H7 (cell line): ENCODE results near the gene BHMT. TPM values are rescaled to one million over a fixed set of nuclear protein-coding genes. Genes with fewer than 3 reads are reported as not detected.
"Not testable (repeated sequence)": the region's sequence is repeated elsewhere in the genome, so short reads cannot be mapped to it uniquely, and the experiment has no call there.

Source experiments
- DNase-seq: peaks from one replicate; pipeline ENCODE4 v3.0.0; 2012
- H3K27me3 ChIP-seq: 2 replicates; pipeline ENCODE4 v1.6.0; 2011; ENCODE audit warnings: mild to moderate bottlenecking, low read length; ENCODE audit not compliant: control insufficient read depth, insufficient read depth
- H3K36me3 ChIP-seq: replicated peaks from 2 replicates; pipeline ENCODE4 v1.5.1; 2011; ENCODE audit warnings: low read length; ENCODE audit not compliant: control insufficient read depth, insufficient read depth
- H3K4me3 ChIP-seq: 2 replicates; pipeline ENCODE4 v1.5.1; 2011; ENCODE audit warnings: low read depth, mild to moderate bottlenecking, control low read depth, low read length, moderate library complexity; ENCODE audit not compliant: insufficient read depth
- total RNA-seq: library from RNA; depleted of rRNA; stranded (reverse); fragments of >200 nt; shearing (Covaris generic); gene quantifications from 2 replicates; pipeline ENCODE4 v1.2.3, GENCODE V29; 2014

The BHMT gene
- total RNA-seq, 1 experiment from 2014 or later, result 0.28 TPM

- Histone ChIP-seq H3K27me3 (no peaks in the 10 kb centered on the region), H3K4me3 (no peak overlapping the region), H3K36me3 (no peaks in the 10 kb centered on the region)
- DNase-seq, result no peak
Observed at GRCh38 chr5:79135790-79136553, 24.4 kb downstream of the BHMT start.

- no peak for DNase-seq
- Histone ChIP-seq H3K4me3 (no peak overlapping the region), H3K36me3 (no peaks in the 10 kb centered on the region), H3K27me3 (no peaks in the 10 kb centered on the region)
Observed at GRCh38 chr5:79136618-79137017, 25.0 kb downstream of the BHMT start.

GRCh38 chr5:79140553-79140952 lies 28.9 kb downstream of the BHMT start:
- no peak for DNase-seq
- Histone ChIP-seq H3K36me3 (no peaks in the 10 kb centered on the region), H3K27me3 (no peaks in the 10 kb centered on the region), H3K4me3 (no peak overlapping the region)

GRCh38 chr5:79143684-79144379 lies 32.2 kb downstream of the BHMT start:
- no peak for DNase-seq
- Histone ChIP-seq H3K27me3 (no peaks in the 10 kb centered on the region), H3K4me3 (no peak overlapping the region), H3K36me3 (no peaks in the 10 kb centered on the region)

- DNase-seq, result no peak
- H3K36me3 ChIP-seq, result no peaks in the 10 kb centered on the region
- no peaks in the 10 kb centered on the region for H3K27me3 ChIP-seq
- H3K4me3 ChIP-seq, result no peak overlapping the region
Observed at GRCh38 chr5:79147076-79147475, 35.5 kb downstream of the BHMT start.

GRCh38 chr5:79149433-79149832 lies 37.8 kb downstream of the BHMT start:
- no peak for DNase-seq
- Histone ChIP-seq H3K27me3 (no peaks in the 10 kb centered on the region), H3K4me3 (no peak overlapping the region), H3K36me3 (no peaks in the 10 kb centered on the region)

- Histone ChIP-seq H3K27me3 (no peaks in the 10 kb centered on the region), H3K4me3 (no peak overlapping the region), H3K36me3 (no peaks in the 10 kb centered on the region)
- no peak for DNase-seq
Observed at GRCh38 chr5:79151942-79152671, 40.5 kb downstream of the BHMT start.

- no peaks in the 10 kb centered on the region for H3K27me3 ChIP-seq
- H3K4me3 ChIP-seq, result no peak overlapping the region
- H3K36me3 ChIP-seq, result no peaks in the 10 kb centered on the region
- no peak for DNase-seq
Observed at GRCh38 chr5:79157305-79157704, 45.7 kb downstream of the BHMT start.

GRCh38 chr5:79161647-79162046 lies 50.0 kb downstream of the BHMT start:
- H3K4me3 ChIP-seq, H3K27me3 ChIP-seq, DNase-seq, H3K36me3 ChIP-seq: not testable (repeated sequence)

GRCh38 chr5:79168031-79168430 lies 56.4 kb downstream of the BHMT start:
- no peaks in the 10 kb centered on the region for H3K36me3 ChIP-seq
- H3K27me3 ChIP-seq, result no peaks in the 10 kb centered on the region
- no peak overlapping the region for H3K4me3 ChIP-seq
- DNase-seq, result no peak

- no peak for DNase-seq
Observed at GRCh38 chr5:79170661-79171060, 59.1 kb downstream of the BHMT start.

GRCh38 chr5:79171635-79172245 lies 60.1 kb downstream of the BHMT start:
- Histone ChIP-seq H3K4me3 (no peak overlapping the region), H3K36me3 (no peaks in the 10 kb centered on the region), H3K27me3 (no peaks in the 10 kb centered on the region)
- no peak for DNase-seq

More at GRCh38 chr5:79170661-79171060, 59.1 kb downstream of the BHMT start:
- Histone ChIP-seq H3K36me3 (no peaks in the 10 kb centered on the region), H3K4me3 (no peak overlapping the region), H3K27me3 (no peaks in the 10 kb centered on the region)

GRCh38 chr5:79172269-79172668 lies 60.7 kb downstream of the BHMT start:
- no peaks in the 10 kb centered on the region for H3K27me3 ChIP-seq
- no peaks in the 10 kb centered on the region for H3K36me3 ChIP-seq
- no peak for DNase-seq
- H3K4me3 ChIP-seq, result no peak overlapping the region

GRCh38 chr5:79173626-79174025 lies 62.0 kb downstream of the BHMT start:
- DNase-seq, result no peak
- Histone ChIP-seq H3K36me3 (no peaks in the 10 kb centered on the region), H3K4me3 (no peak overlapping the region), H3K27me3 (no peaks in the 10 kb centered on the region)
